Measurements from ENCODE around the gene FNDC3B.

Gene FNDC3B

DNA sequence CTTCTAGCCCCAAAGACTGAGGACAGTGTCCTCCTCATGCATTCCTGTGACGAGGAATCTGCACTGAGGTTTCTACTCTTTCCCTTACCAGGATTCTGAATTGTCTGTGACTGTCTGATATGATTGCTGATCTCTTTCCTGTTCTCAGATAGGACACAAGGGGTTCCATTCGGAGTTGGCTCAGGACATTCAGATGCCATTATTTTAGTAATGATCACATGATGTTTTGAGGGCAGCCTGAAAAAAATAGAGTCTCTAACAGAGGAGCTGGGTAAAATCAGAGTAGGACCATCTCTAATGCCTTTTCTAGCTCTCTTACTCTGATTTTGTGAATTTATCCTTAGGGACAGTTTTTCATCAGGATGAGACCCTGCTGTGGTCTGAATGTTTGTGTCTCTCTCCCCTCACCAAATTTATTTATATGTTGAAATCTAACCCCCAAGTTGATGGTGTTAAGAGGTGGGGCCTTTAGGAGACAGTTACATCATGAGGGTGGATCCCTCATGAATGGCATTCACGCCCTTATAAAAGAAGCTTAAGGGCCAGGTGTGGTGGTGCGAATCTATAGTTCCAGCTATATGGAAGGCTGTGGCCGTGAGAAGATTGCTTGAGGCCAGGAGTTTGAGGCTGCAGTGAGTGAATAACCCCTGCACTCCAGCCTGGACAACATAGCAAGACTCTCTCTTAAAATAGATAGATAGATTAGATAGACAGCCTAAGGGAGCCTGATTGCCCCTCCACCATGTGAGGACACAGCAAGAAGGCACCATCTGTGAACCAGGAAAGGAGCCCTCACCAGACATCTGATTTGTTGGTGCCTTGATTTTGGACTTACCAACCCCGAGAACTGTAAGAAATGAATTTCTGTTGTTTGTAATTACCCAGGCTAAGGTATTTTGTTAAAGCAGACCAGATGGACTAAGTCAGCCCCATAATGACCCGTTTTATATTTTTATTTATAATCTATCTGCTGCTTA lies 24.4 kb downstream of the FNDC3B start:
- no peak overlapping the region for H3K9ac ChIP-seq (ENCODE audit: low read length)
- H3K79me2 ChIP-seq (ENCODE audit: insufficient read depth, low read length), result no peaks in the 10 kb centered on the region
- H3K36me3 ChIP-seq (ENCODE audit: insufficient read depth, low read length), result no peaks in the 10 kb centered on the region
- no peaks in the 10 kb centered on the region for H3K9me3 ChIP-seq (ENCODE audit: low read length)
- no peaks in the 10 kb centered on the region for H3F3A ChIP-seq (ENCODE audit: insufficient read depth, low read length)
- 0 out of 2 replicates have a peak, but pooled peaks cover 3% of the 10 kb centered on the region for H4K20me1 ChIP-seq (ENCODE audit: insufficient read depth, low read length)
- no peak overlapping the region for H3K4me3 ChIP-seq (ENCODE audit: low read depth, low read length, poor library complexity, severe bottlenecking)
- H3K4me2 ChIP-seq (ENCODE audit: low read length), result no peak overlapping the region
- no peak overlapping the region for H2AFZ ChIP-seq (ENCODE audit: low read length)
- H3K4me1 ChIP-seq (ENCODE audit: insufficient read depth, low read length, severe bottlenecking), result peaks cover 4% of the 10 kb centered on the region
- no peak overlapping the region for H3K27ac ChIP-seq (ENCODE audit: low read depth, low read length, poor library complexity, severe bottlenecking)
- H3K27me3 ChIP-seq (ENCODE audit: insufficient read depth, low read length), result no peaks in the 10 kb centered on the region
- H3K9me2 ChIP-seq (ENCODE audit: low read depth, low read length), result no peaks in the 10 kb centered on the region
- no peak for TF ChIP-seq EZH2 (IDR thresholded peaks at IDR 0.05; ENCODE audit: borderline replicate concordance, low read length)
- TF ChIP-seq, protein P1, sequence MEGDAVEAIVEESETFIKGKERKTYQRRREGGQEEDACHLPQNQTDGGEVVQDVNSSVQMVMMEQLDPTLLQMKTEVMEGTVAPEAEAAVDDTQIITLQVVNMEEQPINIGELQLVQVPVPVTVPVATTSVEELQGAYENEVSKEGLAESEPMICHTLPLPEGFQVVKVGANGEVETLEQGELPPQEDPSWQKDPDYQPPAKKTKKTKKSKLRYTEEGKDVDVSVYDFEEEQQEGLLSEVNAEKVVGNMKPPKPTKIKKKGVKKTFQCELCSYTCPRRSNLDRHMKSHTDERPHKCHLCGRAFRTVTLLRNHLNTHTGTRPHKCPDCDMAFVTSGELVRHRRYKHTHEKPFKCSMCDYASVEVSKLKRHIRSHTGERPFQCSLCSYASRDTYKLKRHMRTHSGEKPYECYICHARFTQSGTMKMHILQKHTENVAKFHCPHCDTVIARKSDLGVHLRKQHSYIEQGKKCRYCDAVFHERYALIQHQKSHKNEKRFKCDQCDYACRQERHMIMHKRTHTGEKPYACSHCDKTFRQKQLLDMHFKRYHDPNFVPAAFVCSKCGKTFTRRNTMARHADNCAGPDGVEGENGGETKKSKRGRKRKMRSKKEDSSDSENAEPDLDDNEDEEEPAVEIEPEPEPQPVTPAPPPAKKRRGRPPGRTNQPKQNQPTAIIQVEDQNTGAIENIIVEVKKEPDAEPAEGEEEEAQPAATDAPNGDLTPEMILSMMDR (IDR thresholded peaks at IDR 0.05; ENCODE audit: low read length), result no peak

DNA sequence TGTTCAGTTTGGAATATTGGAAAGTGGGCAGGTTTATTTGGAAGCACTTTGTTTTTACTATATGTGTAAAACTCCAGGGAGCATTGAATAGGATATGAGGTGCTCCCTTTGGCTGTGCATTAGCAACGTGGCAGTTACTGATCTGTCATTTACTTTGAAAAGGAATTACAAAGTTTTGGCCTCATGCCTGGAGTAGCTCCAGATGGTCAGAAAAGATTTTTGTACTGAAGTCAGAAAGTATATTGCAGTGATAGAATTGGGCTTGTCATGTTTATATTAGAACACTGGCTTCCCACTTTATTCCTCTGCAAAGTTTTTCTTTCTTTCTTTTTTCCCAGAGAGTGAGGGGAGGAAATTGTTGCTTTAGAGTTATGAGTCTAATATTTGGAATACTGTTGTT lies 26.1 kb downstream of the FNDC3B start:
- H3K9me3 ChIP-seq (ENCODE audit: low read length), result no peaks in the 10 kb centered on the region
- no peak for TF ChIP-seq EZH2 (IDR thresholded peaks at IDR 0.05; ENCODE audit: borderline replicate concordance, low read length)
- TF ChIP-seq, protein P1 (IDR thresholded peaks at IDR 0.05; ENCODE audit: low read length), result no peak
- H3K4me2 ChIP-seq (ENCODE audit: low read length), result no peak overlapping the region
- H3K4me3 ChIP-seq (ENCODE audit: low read depth, low read length, poor library complexity, severe bottlenecking), result no peak overlapping the region
- H2AFZ ChIP-seq (ENCODE audit: low read length), result no peak overlapping the region
- no peaks in the 10 kb centered on the region for H3K27me3 ChIP-seq (ENCODE audit: insufficient read depth, low read length)
- no peaks in the 10 kb centered on the region for H3K9me2 ChIP-seq (ENCODE audit: low read depth, low read length)
- no peak overlapping the region for H3K9ac ChIP-seq (ENCODE audit: low read length)
- peaks cover 4% of the 10 kb centered on the region for H3K4me1 ChIP-seq (ENCODE audit: insufficient read depth, low read length, severe bottlenecking)
- H3K27ac ChIP-seq (ENCODE audit: low read depth, low read length, poor library complexity, severe bottlenecking), result no peak overlapping the region
- H3K36me3 ChIP-seq (ENCODE audit: insufficient read depth, low read length), result no peaks in the 10 kb centered on the region
- peaks cover 3% of the 10 kb centered on the region; the same call in 1 of the 2 replicates for H4K20me1 ChIP-seq (ENCODE audit: insufficient read depth, low read length)
- no peaks in the 10 kb centered on the region for H3F3A ChIP-seq (ENCODE audit: insufficient read depth, low read length)
- H3K79me2 ChIP-seq (ENCODE audit: insufficient read depth, low read length), result no peaks in the 10 kb centered on the region

DNA sequence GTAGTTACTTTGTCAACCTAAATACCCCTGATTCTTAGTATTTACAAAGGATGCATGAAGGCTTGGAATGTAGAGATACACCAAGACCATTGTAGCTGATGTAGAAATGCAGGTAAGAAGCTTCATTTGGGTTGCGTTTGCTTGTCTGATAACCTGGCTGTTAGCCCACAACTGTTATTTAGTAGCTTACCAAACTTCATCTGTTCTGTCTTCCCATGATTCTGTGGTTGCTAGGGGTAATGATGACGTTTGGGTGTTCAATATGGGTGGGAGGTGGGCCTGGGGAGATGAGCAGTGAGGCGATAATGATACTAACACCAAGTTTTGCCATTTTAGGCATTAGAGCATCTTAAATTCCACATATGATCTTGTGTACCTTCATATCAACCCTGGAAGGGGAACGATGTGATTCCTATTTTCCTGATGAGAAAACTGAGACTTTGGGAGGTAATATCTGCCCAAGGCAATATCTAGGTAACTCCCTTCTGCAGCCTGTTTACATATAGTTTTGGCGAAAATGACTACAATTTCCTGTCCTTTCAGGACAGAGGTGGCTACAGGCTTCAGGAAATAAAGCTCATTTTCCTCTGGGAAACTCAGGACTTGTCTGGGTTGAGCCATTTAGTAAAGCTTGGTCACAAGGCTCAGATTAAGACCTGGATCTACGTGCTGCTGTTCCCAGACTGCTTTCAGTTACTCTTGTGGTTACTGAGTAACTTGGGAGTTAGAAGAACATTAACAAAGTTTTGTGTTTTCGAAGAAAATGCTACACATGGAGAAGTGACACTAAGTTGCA lies 26.8 kb downstream of the FNDC3B start:
- H3F3A ChIP-seq (ENCODE audit: insufficient read depth, low read length), result no peaks in the 10 kb centered on the region
- H3K4me2 ChIP-seq (ENCODE audit: low read length), result no peak overlapping the region
- peaks cover 3% of the 10 kb centered on the region; the same call in 1 of the 2 replicates for H4K20me1 ChIP-seq (ENCODE audit: insufficient read depth, low read length)
- no peaks in the 10 kb centered on the region for H3K36me3 ChIP-seq (ENCODE audit: insufficient read depth, low read length)
- no peaks in the 10 kb centered on the region for H3K79me2 ChIP-seq (ENCODE audit: insufficient read depth, low read length)
- H3K4me1 ChIP-seq (ENCODE audit: insufficient read depth, low read length, severe bottlenecking), result peaks cover 4% of the 10 kb centered on the region
- H3K27ac ChIP-seq (ENCODE audit: low read depth, low read length, poor library complexity, severe bottlenecking), result no peak overlapping the region
- no peaks in the 10 kb centered on the region for H3K9me3 ChIP-seq (ENCODE audit: low read length)
- no peak for TF ChIP-seq EZH2 (IDR thresholded peaks at IDR 0.05; ENCODE audit: borderline replicate concordance, low read length)
- TF ChIP-seq, protein P1 (IDR thresholded peaks at IDR 0.05; ENCODE audit: low read length), result no peak
- H3K9ac ChIP-seq (ENCODE audit: low read length), result no peak overlapping the region
- no peak overlapping the region for H2AFZ ChIP-seq (ENCODE audit: low read length)
- H3K27me3 ChIP-seq (ENCODE audit: insufficient read depth, low read length), result no peaks in the 10 kb centered on the region
- no peaks in the 10 kb centered on the region for H3K9me2 ChIP-seq (ENCODE audit: low read depth, low read length)
- H3K4me3 ChIP-seq (ENCODE audit: low read depth, low read length, poor library complexity, severe bottlenecking), result no peak overlapping the region

All from OCI-LY1 (cell line).